ENCODE results near the gene AGBL3. TPM values are rescaled to one million over a fixed set of nuclear protein-coding genes. Genes with fewer than 3 reads are reported as not detected.

AGBL3 gene
- total and polyA plus RNA-seq, 2 of the 8 experiments (the other 6 are each of a cell fraction or from before 2014, with no cell fraction given) = 1.1 to 1.9 TPM

DNA sequence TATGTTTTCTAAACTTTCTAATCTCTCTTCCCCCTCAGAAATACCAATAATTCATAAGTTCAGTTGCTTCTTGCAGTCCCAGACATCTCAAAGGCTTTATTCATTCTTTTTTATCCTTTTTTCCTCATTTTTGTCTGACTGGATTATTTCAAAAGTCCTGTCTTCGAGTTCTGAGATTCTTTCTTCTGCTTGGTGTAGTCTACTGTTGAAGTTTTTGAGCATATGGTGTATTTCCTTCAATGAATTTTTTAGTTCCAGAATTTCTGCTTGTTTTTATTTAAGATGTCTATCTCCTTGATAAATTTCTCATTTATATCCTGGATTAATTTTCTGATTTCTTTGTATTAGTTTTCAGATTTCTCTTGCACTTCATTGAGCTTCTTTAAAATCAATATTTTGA is 170.0 kb downstream of the AGBL3 start:
- Histone ChIP-seq H3K9ac (replicated peaks in 1 of 4; ENCODE audit: extremely low read depth in 1 of 4, low read depth in 3 of 4, low read length in 3 of 4) (no peak overlapping the region), H3K27me3 (replicated peaks in 1 of 4; ENCODE audit: control insufficient read depth in 3 of 4, extremely low read depth in 1 of 4, insufficient read depth in 3 of 4, low read length in 3 of 4) (no peaks in the 10 kb centered on the region), H3K36me3 (ENCODE audit: control insufficient read depth in 2 of 4, insufficient read depth in 4 of 4, low read length in 3 of 4) (no peaks in the 10 kb centered on the region; a peak in 1 of 8 replicates), H3K4me3 (ENCODE audit: extremely low read depth in 1 of 4, insufficient read depth in 2 of 4, low read depth in 3 of 4, low read length in 4 of 4) (no peak overlapping the region), H3K18ac (ENCODE audit: extremely low read depth, low read length) (no peak overlapping the region), H4K91ac (replicated peaks; ENCODE audit: insufficient read length, low read length) (no peak overlapping the region), H3K4me1 (replicated peaks in 1 of 4; ENCODE audit: control insufficient read depth in 3 of 4, insufficient read depth in 4 of 4, low read length in 3 of 4) (0 out of 7 replicates have a peak, but pooled peaks cover 0 to 2% (median 0%) of the 10 kb centered on the region in 4 experiments), H2BK20ac (ENCODE audit: low read length) (no peak overlapping the region), H3K23me2 (ENCODE audit: low read depth, low read length) (no peaks in the 10 kb centered on the region), H4K5ac (ENCODE audit: insufficient read length, low read depth, low read length) (no peak overlapping the region), H2AK5ac (ENCODE audit: low read depth, low read length) (no peak overlapping the region), H3K9me3 (ENCODE audit: insufficient read depth in 2 of 2, low read depth in 1 of 2, low read length in 1 of 2) (peaks cover 14 to 20% of the 10 kb centered on the region in 2 experiments; a peak in 3 of 4 replicates), H3K27ac (ENCODE audit: low read depth, low read length) (no peak overlapping the region), H3K23ac (ENCODE audit: insufficient read length) (no peak overlapping the region), H2BK5ac (ENCODE audit: low read depth, low read length) (no peak overlapping the region), H2BK120ac (replicated peaks; ENCODE audit: low read depth, low read length) (no peak overlapping the region), H3K4me2 (ENCODE audit: insufficient read depth in 1 of 2, low read depth in 2 of 2, low read length in 2 of 2) (no peak overlapping the region), H2AFZ (ENCODE audit: low read length) (no peak overlapping the region), H2BK15ac (ENCODE audit: low read length) (no peak overlapping the region), H3K14ac (ENCODE audit: insufficient read length) (no peak overlapping the region), H4K20me1 (replicated peaks in 1 of 2; ENCODE audit: control insufficient read depth in 1 of 2, insufficient read depth in 2 of 2, low read length in 2 of 2) (no peaks in the 10 kb centered on the region), H4K8ac (ENCODE audit: extremely low read depth, insufficient read depth, low read length) (no peak overlapping the region), H2BK12ac (ENCODE audit: low read depth, low read length) (no peak overlapping the region), H3K79me1 (ENCODE audit: low read depth, low read length) (no peaks in the 10 kb centered on the region; the same call in 1 of the 2 replicates), H3K56ac (replicated peaks; ENCODE audit: insufficient read length, low read depth, low read length) (no peak overlapping the region), H3K79me2 (ENCODE audit: control insufficient read depth in 1 of 2, insufficient read depth in 2 of 2, low read length in 2 of 2) (no peaks in the 10 kb centered on the region), H3K4ac (replicated peaks; ENCODE audit: insufficient read length, low read depth, low read length) (no peak overlapping the region)
- FAIRE-seq (no peak), DNase-seq (ENCODE audit: low read depth in 1 of 2, low spot score in 2 of 2) (no peak)
- POLR2A ChIA-PET (ENCODE audit: partially characterized antibody) = interaction anchor here (5.7 kb wide), 1 partner anchor 13 kb away, joined by 32 read pairs; the partner anchor contains the start of gene CYREN
- CTCF ChIA-PET (ENCODE audit: partially characterized antibody) = interaction anchor here (0.5 to 3.5 kb wide), 3 partner anchors 13 to 673 kb away, joined by 3 to 12 read pairs (median 4); no protein-coding TSS in a partner anchor
- 86% methylated on average over 1 of the region's 1 CpG; no CpG with 5 or more reads in 1 of the 2 experiments for WGBS, 2 experiments (ENCODE audit: extremely low coverage in 1 of 2, insufficient coverage in 1 of 2, insufficient read length in 1 of 2, insufficient replicate concordance in 2 of 2, low coverage in 1 of 2, low lambda C conversion rate in 2 of 2, missing lambda C conversion rate in 1 of 2)
- TF ChIP-seq TCF12 (IDR thresholded peaks at IDR 0.05; ENCODE audit: low read depth, low read length) = no peak
- TF ChIP-seq EP300 (IDR thresholded peaks at IDR 0.05; ENCODE audit: borderline replicate concordance in 1 of 2, low read depth in 2 of 2, low read length in 2 of 2) = no peak
- TF ChIP-seq CHD1 (IDR thresholded peaks at IDR 0.05; ENCODE audit: low read depth, low read length) = no peak
- no peak for TF ChIP-seq TAF1 (IDR thresholded peaks at IDR 0.05; ENCODE audit: low read depth, low read length)
- TF ChIP-seq CEBPB (IDR thresholded peaks at IDR 0.05; ENCODE audit: low read depth, low read length) = no peak
- no peak for TF ChIP-seq SAP30 (IDR thresholded peaks at IDR 0.05; ENCODE audit: insufficient read depth, insufficient replicate concordance, low read length)
- TF ChIP-seq RNF2 (IDR thresholded peaks at IDR 0.05; ENCODE audit: borderline replicate concordance, low read depth, low read length, missing control alignments, poor library complexity, severe bottlenecking) = no peak
- TF ChIP-seq BACH1 (IDR thresholded peaks at IDR 0.05; ENCODE audit: low read length) = no peak
- TF ChIP-seq, protein P1, sequence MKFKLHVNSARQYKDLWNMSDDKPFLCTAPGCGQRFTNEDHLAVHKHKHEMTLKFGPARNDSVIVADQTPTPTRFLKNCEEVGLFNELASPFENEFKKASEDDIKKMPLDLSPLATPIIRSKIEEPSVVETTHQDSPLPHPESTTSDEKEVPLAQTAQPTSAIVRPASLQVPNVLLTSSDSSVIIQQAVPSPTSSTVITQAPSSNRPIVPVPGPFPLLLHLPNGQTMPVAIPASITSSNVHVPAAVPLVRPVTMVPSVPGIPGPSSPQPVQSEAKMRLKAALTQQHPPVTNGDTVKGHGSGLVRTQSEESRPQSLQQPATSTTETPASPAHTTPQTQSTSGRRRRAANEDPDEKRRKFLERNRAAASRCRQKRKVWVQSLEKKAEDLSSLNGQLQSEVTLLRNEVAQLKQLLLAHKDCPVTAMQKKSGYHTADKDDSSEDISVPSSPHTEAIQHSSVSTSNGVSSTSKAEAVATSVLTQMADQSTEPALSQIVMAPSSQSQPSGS (IDR thresholded peaks at IDR 0.05; ENCODE audit: low read length) = no peak
- no peak for TF ChIP-seq RBBP5 (IDR thresholded peaks at IDR 0.05; ENCODE audit: borderline replicate concordance, low read depth, low read length)
- TF ChIP-seq, protein P2, sequence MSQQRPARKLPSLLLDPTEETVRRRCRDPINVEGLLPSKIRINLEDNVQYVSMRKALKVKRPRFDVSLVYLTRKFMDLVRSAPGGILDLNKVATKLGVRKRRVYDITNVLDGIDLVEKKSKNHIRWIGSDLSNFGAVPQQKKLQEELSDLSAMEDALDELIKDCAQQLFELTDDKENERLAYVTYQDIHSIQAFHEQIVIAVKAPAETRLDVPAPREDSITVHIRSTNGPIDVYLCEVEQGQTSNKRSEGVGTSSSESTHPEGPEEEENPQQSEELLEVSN (IDR thresholded peaks at IDR 0.05) = no peak

All from H1 (cell line).